ENCODE results near the gene DNMT3L. TPM values are rescaled to one million over a fixed set of nuclear protein-coding genes. Genes with fewer than 3 reads are reported as not detected.

The DNMT3L gene
- total and polyA plus RNA-seq, 8 donors, result not detected

DNA sequence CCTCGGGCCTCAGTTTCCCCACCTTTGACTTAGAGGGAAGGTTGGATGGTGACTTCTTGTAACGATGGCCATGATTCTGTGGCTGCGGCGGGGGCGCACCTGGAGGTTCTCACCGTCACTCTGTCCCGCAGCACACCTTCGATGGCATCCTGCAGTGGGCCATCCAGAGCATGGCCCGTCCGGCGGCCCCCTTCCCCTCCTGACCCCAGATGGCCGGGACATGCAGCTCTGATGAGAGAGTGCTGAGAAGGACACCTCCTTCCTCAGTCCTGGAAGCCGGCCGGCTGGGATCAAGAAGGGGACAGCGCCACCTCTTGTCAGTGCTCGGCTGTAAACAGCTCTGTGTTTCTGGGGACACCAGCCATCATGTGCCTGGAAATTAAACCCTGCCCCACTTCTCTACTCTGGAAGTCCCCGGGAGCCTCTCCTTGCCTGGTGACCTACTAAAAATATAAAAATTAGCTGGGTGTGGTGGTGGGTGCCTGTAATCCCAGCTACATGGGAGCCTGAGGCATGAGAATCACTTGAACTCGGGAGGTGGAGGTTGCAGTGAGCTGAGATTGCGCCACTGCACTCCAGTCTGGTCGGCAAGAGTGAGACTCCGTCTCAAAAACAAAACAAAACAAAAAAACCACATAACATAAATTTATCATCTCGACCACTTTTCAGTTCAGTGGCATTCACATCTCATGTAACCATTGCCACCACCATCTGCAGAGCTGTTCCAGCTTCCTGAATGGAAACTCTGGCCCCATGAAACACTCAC lies 36.0 kb upstream of the DNMT3L start:
- ATAC-seq, result peak; percentile 70
- Histone ChIP-seq H3K4me1 (peaks cover 21 to 46% of the 10 kb centered on the region in 2 donors), H3K27me3 (peaks cover 0 to 39% of the 10 kb centered on the region in 2 donors), H3K9me3 (no peaks in the 10 kb centered on the region), H3K36me3 (no peaks in the 10 kb centered on the region), H3K27ac (peak overlapping the region in 1 of 2 donors; percentile 63), H3K4me3 (no peak overlapping the region)
- intact Hi-C loops (cut with DNase I), result no loop called here
- DNase-seq, result peak; percentile 76 to 92 (median 89)
- peak; percentile 73 to 78 for TF ChIP-seq CTCF (IDR thresholded peaks at IDR 0.05)

DNA sequence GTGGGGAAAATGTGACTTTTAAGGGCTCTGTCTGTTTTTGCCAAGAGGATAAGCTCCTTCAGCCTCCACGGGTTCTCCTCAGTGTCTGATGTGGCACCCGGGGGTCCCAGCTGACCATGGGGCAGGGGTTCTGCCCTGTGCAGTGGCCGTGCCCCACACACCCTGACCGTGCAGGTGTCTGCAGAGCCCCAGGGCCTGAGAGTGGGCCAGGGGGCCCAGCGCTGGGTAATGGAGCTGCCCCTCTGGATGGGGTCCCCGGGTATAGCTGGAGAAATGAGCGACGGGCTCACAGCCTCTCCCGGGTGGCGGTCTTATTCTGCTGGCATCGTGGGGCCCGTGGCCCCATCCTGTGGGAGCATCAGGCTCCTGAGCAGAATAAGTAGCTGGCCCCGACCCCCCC lies 35.2 kb upstream of the DNMT3L start:
- Histone ChIP-seq H3K4me3 (no peak overlapping the region), H3K36me3 (no peaks in the 10 kb centered on the region), H3K4me1 (peaks cover 13 to 38% of the 10 kb centered on the region in 2 donors), H3K27ac (no peak overlapping the region), H3K27me3 (peaks cover 0 to 44% of the 10 kb centered on the region in 2 donors), H3K9me3 (no peaks in the 10 kb centered on the region)
- intact Hi-C loops (cut with DNase I), result no loop called here
- TF ChIP-seq CTCF (IDR thresholded peaks at IDR 0.05), result no peak
- peak in 1 of 4 donors; percentile 71 for DNase-seq
- no peak for ATAC-seq

DNA sequence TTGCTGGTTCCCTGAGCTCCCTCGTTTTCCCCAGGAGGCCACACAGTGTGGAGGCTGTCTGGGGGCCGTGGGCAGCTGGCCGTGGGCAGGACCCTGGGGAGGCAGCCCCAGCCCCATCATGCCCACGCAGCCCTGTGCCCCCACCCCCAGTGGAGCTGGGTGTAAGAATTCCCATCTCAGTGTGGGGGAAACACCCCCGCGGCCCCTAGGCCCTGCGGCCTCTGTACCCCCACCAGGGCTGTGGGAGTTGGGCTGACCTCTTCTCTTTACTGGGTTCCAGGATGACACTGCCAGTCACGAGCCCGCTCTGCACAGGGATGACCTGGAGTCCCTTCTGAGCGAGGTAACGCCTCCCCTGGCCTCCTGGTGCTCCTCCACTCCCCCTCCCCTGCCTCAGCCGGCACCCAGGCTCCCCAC lies 34.4 kb upstream of the DNMT3L start:
- peak in 1 of 4 donors; percentile 68 for DNase-seq
- Histone ChIP-seq H3K27ac (no peak overlapping the region), H3K27me3 (peaks cover 0 to 44% of the 10 kb centered on the region in 2 donors), H3K4me1 (peaks cover 7 to 30% of the 10 kb centered on the region in 2 donors), H3K4me3 (no peak overlapping the region), H3K9me3 (no peaks in the 10 kb centered on the region), H3K36me3 (no peaks in the 10 kb centered on the region)
- intact Hi-C loops (cut with DNase I), result no loop called here
- no peak for TF ChIP-seq CTCF (IDR thresholded peaks at IDR 0.05)
- no peak for ATAC-seq

GRCh38 chr21:44295646-44296045 lies 33.9 kb upstream of the DNMT3L start:
- no peaks in the 10 kb centered on the region for H3K9me3 ChIP-seq
- ATAC-seq, result no peak
- no peaks in the 10 kb centered on the region for H3K36me3 ChIP-seq
- DNase-seq, result peak in 1 of 4 donors; percentile 45
- H3K4me1 ChIP-seq, result peaks cover 4 to 25% of the 10 kb centered on the region in 2 donors
- TF ChIP-seq CTCF (IDR thresholded peaks at IDR 0.05), result no peak
- peaks cover 0 to 44% of the 10 kb centered on the region in 2 donors for H3K27me3 ChIP-seq
- H3K27ac ChIP-seq, result no peak overlapping the region
- H3K4me3 ChIP-seq, result no peak overlapping the region
- intact Hi-C loops (cut with DNase I), result no loop called here

DNA sequence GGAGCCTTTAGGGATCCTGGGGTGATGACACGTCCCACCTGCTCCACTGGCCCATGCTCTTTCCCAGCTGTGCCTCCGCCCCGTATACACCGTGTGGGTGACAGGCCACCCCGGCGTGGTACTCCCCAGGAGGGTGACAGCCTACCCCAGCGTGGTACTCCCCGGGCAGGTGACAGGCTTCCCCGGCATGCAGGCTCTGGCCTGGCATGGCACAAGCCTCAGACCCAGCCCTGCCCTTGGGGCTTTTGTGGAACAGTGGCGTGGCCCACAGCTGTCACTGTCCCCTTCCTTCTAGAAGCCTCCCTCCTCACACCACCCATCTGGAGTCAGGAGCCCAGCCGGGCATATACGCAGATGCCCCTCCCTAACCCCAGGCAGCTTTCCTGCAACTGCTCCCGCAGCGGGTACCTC lies 33.5 kb upstream of the DNMT3L start:
- Histone ChIP-seq H3K27ac (no peak overlapping the region), H3K4me1 (peaks cover 4 to 24% of the 10 kb centered on the region in 2 donors)

More for the DNA sequence above, 33.5 kb upstream of the DNMT3L start:
- DNase-seq, result no peak
- TF ChIP-seq CTCF (IDR thresholded peaks at IDR 0.05), result no peak
- Histone ChIP-seq H3K27me3 (peaks cover 0 to 44% of the 10 kb centered on the region in 2 donors), H3K4me3 (no peak overlapping the region), H3K9me3 (no peaks in the 10 kb centered on the region), H3K36me3 (no peaks in the 10 kb centered on the region)
- intact Hi-C loops (cut with DNase I), result no loop called here
- ATAC-seq, result no peak
